Activated CD8-positive, alpha-beta memory T cell treated with anti-CD3 and anti-CD28 coated beads for 1 hour (primary cell): ENCODE data around the gene ABCC1.
"Not testable (repeated sequence)": the region's sequence is repeated elsewhere in the genome, so short reads cannot be mapped to it uniquely, and the experiment has no call there.

Experiments
- DNase-seq, 2 donors: peaks; one replicate each; pipeline ENCODE4 v3.0.0-alpha.2; 2020; ENCODE audit warnings: low read depth in 1 of 2; ENCODE audit errors: extremely low read depth in 1 of 2

Gene ABCC1

DNA sequence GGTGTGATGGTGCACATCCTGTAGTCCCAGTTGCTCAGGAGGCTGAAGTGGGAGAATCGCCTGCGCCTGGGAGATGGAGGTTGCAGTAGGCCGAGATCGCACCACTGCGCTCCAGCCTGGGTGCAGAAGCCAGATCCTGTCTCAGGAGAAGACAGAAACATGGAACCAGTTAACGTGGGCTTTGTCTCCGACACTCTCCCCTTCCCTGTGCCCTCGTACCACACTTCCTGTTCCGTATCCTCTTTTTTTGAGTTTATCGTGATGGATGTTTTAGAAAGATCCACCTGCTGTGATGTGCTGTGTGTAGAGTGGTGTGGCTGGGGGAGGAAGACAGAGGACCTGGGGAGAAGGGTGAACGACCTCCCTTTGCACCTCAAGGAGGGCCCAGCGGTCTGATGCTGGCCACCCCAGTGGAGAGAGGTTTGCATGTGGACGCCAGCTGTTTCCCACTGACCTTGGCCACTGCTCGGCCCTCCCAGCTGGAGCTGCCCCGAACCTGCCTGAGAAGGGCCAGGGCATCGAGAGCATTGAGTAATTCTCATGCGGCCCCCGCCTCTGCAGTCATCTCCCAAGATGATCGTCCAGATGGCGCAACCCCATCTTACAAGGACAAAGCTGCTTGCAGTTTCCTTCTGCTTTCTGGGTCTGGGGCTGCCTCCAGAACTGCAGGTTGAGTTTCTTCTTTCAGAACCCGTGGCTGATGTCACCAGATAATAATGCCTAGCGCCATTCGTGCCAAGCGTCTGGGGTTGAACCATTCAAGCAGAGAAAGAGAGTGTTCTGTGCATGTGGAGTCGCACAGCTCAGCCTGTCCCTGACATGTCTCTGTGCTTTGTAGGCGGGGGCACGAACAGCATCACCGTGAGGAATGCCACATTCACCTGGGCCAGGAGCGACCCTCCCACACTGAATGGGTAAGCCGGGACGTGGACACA is 126.3 kb downstream of the ABCC1 start:
- DNase-seq = no peak

DNA sequence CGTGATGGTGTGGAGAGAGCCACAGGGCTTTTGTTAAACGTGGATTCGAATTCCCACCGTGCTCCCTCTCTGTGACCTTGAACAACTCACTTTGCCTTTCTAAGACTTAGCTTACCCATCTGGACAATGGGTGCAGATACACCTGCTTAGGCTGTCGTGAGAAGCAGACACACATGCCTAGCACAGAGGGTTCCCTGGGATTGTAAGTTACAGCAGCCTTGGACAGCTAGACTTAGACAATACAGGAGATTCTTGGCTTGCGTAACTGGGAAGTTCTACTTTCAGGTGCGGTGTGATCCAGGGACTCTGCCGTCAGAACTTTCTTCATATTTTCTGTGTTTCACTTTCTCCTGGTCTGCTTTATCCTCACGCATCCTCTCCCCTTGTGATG is 127.0 kb downstream of the ABCC1 start:
- DNase-seq = no peak

DNA sequence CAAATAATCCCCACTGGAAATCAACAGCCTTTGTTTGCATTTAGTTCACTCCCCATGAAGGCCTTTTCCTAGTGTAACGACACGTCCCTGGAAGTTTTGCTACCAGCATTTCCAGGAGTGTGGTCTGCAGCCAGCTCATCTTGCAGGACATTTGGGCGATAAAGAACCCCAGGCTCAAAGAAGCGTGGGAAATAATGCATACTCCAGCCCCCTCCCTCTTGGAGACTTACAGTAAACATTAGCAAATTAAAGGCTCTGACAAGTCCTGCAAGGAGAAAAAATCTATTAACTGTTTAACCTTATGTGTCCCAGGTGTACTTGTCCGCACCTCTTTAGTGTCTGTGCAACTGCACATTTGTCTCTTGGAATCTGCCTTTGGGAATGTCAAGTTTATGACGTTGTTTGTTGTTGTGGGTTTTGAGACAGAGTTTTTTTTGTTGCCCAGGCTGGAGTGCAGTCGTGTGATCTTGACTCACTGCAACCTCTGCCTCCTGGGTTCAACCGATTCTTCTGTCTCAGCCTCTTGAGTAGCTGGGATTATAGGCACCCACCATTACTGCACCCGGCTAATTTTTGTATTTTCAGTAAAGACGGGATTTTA is 131.1 kb downstream of the ABCC1 start:
- no peak for DNase-seq

DNA sequence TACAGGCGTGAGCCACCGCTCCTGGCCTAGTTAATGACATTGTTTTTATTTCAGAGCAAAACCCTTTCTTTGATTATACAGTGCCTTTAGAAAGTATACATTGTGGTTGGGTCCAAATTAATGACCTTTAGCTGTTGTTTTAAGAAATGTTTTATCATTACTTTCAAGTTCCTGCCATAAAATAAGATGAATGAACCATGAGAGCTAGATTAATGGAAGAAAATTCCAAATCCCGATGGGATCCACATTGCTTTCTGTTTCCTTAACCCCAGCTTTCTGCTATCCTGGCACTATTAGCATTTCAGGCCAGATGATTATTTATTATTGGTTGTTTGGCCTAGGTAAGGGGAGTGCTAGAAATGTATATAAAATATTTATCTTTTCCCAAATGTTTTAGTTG is 131.7 kb downstream of the ABCC1 start:
- DNase-seq = no peak

DNA sequence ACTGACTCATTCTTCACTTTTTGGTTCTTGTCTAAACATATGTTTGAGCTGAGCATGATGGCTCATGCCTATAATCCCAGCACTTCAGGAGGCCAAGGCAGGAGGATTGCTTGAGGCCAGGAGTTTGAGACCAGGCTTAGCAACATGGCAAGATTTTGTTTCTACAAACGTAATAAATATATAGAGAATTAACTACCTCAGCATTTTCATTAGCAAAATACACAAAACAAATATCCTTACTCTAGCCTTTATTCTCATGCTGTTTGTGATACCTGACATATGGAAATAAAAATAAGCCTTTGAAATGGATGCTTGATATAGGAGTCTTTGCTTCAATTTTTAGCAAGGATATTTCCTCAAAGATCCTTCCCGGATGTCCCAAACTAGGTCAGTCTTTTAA is 132.8 kb downstream of the ABCC1 start:
- no peak for DNase-seq

DNA sequence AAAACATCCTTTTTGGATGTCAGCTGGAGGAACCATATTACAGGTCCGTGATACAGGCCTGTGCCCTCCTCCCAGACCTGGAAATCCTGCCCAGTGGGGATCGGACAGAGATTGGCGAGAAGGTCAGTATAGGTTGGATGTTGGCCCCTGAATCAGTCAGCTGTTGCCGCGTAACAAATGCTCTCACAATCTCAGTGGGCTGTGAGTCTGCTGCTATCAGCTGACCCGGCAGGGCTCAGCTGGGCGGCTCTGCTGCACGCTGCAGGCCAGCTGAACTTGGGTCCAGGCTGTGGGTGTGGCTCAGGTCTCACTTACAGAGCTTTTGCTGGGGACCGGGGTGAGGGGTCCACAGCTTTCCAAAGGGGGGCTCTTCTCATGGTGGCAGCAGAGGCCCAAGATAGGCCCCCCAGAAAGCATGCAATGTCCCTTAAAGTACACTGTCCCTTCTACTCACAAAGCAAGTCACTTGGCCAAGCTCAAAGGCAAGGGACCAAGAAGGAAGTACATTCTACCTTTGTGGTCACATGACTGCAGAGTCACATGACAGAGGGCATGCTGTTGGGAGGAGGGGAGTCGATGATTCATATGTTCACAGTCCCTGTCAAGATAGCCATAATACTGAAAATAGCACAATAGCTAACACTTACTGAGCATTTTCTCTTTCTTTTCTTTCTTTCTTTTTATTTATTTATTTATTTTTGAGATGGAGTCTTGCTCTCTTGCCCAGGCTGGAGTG is 134.2 kb downstream of the ABCC1 start:
- DNase-seq = no peak

DNA sequence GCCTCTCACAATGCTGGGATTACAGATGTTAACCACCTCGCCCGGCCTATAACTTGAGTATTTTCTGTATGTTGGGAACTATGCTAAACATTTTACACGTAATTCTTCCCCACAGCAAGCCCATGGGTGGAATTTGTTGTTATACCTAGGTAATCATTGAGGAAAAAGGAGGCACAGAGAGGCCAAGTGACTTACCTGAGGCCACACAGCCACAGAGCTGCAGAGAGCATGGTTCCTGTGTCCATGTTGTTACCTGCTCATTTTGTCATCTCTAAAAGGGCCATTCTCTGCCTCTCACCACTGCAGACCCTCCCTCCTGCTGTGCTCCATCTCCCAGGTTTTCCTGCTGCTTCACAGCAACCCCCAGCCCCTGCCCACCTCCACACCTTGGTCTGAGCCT is 135.5 kb downstream of the ABCC1 start:
- DNase-seq = no peak

DNA sequence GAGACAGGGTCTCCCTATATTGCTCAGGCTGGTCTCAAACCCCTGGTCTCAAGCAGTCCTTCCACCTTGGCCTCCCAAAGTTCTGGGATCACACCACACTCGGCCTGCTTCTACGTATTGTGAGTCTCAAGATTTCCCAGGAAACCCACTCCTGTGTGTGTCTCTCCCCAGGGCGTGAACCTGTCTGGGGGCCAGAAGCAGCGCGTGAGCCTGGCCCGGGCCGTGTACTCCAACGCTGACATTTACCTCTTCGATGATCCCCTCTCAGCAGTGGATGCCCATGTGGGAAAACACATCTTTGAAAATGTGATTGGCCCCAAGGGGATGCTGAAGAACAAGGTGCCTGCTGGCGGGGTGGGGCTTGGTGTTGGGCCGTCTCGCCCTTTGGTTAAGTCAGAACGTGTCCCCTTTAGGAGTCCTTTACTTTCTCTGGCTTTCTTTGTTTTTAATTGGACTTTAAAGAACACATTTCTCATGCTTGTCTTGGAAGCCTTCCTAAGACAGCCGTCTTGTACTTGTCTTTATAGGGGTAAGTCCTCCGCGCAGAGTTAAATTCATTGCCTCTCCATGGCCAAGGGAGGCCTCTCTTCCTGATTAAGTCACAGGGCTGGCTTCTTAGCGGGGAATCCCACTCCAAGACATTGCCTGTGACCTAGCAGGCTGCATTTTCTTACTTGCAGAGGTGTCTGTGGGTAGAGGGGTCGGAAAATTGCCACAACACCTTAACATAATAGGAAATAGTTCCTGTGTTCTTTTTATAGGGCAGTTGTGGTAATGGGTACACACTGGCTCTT is 137.4 kb downstream of the ABCC1 start:
- no peak for DNase-seq

DNA sequence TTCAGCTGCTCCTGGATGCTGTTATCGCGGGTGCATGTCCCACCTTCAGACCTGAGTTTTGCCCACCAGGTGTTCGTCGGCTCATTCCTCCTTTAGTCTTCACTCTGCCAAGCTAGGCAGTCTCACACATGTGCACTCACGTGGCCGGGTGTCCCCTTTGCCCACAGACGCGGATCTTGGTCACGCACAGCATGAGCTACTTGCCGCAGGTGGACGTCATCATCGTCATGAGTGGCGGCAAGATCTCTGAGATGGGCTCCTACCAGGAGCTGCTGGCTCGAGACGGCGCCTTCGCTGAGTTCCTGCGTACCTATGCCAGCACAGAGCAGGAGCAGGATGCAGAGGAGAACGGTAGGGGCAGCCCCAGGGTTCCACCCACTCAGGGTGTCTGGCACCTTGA is 140.8 kb downstream of the ABCC1 start:
- DNase-seq = no peak

DNA sequence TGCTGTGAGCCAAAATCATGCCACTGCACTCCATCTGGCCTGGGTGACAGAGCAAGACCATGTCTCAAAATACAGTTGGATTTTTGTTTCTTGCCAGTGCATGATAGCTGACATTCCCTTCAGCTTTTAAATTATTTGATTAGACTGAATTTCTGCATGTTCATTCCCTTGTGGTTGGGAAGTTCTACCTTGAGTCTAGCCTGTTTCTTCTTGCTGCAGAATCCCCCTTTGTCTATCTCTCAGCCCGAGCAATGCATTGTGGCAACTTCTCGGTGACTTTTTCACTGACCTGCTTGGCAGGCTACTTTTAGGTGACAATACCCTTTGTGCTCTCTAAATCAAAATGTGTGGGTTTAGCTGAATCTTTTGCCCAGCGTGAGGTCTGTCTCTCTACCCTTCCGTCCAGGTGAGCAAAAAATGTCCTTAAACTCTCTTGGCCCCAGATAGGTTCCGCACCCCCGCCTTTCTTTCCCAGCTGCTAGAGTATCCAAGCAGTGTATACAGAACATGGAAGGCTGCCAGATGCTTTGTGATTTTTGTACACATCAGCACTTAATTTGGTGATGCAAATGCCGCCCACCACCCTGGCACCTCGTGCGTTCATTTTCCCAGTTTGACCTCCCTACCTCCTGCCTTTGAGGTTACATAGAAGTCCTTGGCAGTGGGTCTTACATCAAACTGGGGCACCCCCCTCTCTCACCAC is 143.7 kb downstream of the ABCC1 start:
- DNase-seq = no peak

DNA sequence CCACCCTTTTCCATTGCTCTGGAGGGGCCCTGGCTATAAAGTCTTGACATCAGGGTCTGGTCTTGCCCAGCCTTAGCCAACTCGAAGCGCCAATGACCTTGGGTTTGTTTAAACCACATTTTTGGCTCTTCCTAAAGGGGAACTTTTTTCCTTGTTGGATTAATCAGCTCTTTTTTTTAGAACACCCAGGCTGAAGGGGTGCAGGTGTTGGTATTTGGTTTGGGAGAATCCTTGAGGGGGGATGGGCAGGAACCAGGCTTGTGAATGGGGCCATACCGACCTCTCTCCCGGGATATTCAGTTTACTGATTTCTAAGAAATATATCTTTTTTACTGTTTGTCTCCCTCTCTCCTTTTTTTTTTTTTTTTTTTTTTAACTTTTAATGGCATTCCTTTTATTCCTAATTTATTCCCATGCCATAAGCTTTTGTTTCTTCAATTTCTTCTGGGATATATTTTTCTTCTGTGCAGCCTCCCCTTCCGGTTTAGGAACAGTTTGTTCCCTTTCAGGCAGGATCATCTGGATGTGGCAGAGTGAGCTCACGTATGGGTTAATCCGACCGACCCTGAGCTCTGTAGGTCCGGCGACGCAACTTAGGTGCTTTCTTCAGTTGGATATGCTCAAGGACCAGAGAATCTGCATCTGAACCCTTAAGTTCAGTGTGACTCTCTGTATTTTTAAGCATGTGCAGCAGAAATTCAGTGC is 144.4 kb downstream of the ABCC1 start:
- DNase-seq = no peak

DNA sequence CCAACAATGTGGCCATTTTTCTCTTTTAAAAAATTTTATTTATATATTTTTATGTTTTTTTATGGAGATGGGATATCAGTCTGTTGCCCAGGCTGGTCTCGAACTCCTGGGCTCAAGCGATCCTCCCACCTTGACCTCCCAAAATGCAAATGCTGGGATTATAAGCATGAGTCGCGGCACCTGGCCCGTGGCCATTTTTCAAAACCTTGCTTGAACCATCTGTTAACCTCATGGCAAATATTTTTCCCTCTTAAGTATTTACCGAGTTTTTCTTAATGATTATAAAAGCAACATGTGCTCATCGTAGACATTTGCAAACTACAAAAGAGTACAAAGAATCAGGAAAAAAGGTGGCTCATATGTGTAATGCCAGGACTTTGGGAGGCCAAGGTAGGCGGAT is 146.2 kb downstream of the ABCC1 start:
- DNase-seq = no peak

DNA sequence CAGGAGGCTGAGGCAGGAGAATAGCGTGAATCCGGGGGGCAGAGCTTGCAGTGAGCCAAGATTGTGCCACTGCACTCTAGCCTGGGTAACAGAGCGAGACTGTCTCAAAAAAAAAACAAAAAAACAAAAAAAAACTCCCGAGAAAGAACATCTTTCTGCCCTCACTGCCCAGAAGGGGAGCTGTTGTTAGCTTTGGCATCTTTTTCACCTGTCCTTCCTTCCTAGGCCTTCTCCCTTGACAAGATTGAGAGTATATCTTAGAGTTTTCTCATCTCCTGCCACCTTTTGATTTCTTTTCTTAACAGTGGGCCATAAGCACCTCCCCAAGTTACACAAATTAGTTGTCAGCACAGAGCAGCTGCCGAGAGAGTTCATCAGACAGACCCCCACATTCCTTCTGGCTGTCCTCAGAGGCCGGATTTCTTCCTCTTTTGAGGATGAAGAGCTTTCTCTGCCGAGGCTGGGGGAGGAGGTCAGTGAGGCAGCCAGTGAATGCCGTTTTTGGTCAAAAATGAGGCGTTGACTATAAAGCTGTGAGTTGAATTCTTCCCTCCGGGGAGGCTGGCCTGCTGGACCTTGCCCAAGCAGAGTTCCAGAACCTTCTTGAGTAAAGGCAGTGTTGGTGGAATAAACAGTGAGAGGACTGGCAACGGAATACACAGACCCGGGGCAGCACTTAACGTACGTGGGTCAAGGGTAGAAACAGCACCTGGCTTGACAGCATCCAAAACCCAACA is 146.9 kb downstream of the ABCC1 start:
- DNase-seq = no peak

DNA sequence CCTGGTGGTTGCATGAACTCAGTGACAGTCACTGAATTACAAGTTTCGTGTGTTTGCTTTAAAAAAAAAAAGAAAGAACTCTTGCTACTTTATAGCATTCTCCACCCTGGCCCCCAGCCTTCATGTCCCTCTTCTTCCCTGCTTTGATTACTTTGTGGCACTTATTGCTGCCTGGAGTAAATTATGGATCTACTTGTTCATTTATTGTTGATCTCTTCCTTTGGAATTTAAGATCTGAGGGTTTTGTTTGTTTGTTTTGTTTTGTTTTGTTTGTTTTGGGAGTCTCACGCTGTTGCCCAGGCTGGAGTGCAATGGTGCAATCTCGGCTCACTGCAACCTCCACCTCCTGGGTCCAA is 147.4 kb downstream of the ABCC1 start:
- DNase-seq = no peak

DNA sequence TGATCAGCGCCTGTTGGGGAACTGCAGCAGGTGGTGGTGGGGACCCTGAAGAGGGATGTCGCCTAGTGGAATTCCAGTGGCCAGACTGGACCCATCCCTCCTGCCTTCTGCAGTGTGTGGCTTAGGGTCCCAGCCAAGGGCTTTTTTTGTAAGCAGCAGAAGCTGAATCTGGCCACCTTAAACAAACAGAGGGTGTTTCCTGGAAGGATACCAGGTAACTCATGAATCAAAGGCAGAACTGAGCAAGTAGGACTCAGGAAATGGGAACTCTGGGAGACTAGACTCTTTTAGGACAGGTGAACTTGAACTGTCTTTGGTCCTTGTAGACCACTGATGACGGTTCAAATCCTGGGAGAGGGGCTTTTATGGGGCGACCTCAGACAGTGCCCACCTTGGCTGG is 149.9 kb downstream of the ABCC1 start:
- no peak for DNase-seq

DNA sequence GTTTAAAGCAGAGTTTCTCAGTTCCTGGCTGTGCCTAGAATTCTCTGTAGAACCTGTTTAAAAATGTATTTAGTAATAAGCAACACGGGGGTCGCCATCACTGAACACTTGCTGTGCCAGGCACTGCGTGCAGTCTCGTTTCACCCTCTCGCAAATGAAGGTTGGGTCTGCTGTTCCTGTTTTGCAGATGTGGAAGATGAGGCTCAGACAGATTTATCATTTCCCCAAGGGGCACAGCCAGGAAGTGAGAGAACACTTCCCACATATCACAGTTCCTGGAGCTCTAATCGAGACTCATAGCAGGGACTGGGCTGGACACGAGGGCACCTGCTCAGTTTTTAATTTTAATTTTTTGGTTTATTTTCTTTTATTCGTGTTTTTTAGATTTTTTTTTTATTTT is 151.2 kb downstream of the ABCC1 start:
- no peak for DNase-seq

DNA sequence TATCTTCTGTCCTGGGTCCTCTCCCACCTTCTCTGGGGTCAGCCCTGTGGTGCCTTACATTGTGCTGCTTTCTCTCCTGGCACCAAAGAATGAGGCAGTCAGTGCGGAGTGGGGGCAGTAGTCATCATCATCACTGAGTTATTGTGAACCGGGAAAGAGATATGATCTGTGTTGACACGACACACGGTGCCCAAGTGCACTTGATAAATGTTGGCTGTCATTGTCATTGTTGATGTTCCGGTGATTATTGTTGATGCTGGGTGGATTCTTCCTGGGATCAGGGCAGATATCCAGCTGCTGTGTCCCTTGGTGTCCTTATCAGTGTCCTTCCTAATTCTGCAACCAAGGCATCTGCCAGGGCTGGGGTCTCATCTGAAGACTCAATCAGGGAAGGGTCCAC is 152.2 kb downstream of the ABCC1 start:
- no peak for DNase-seq

DNA sequence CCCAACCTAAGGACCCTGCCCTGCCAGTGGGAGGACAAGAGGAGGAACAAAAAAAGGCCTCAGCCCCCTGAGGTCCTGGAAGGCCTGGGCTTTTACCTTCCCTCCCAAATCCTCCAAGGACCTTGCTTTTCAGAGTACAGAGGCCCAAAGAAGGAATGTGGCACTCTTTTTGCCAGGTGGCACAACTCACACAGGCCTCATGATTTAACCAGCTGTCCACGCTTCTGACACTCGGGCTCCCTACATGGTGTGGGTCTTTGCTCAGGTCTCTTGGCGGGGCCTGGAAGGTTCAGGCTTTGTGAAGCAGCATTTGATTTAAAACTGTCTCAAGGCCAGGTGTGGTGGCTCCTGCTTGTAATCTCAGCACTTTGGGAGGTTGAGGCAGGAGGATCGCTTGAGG is 153.3 kb downstream of the ABCC1 start:
- no peak for DNase-seq

DNA sequence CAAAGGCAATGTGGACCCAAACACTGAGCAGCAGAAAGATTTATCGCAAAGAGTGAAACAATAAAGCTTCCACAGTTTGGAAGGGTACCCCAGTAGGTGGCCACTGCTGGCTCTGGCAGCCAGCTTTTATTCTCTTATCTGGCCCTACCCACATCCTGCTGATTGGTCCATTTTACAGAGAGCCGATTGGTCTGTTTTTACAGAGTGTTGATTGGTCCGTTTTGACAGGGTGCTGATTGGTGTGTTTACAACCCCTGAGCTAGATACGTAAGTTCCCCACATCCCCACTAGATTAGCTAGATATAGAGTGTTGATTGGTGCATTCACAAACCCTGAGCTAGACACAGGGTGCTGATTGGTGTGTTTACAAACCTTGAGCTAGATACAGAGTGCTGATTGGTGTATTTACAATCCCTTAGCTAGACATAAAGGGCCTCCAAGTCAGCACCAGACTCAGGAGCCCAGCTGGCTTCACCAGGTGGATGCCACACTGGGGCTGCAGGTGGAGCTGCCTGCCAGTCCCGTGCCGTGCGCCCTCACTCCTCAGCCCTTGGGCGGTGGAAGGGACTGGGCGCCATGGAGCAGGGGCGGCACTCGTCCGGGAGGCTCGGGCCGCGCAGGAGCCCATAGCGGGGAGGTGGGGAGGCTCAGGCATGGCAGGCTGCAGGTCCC is 154.9 kb downstream of the ABCC1 start:
- not testable (repeated sequence) for DNase-seq
